Liver (tissue), 9 donors: ENCODE data around the gene SBK1. TPM values are rescaled to one million over a fixed set of nuclear protein-coding genes. Genes with fewer than 3 reads are reported as not detected.

Source experiments
- DNase-seq: peaks from one replicate; pipeline ENCODE4 v3.0.0-alpha.2; 2017; ENCODE audit warnings: low spot score
- H3K27ac ChIP-seq, 2 donors: one replicate each; pipeline ENCODE4 v1.7.0; 2013; ENCODE audit warnings: inconsistent platforms in 2 of 2, low read length in 2 of 2, control low read depth in 1 of 2, low read depth in 1 of 2, mild to moderate bottlenecking in 1 of 2
- H3K27me3 ChIP-seq, 4 donors: one replicate each; pipeline versions ENCODE4 v1.6.1 to v1.7.0; 2013; ENCODE audit warnings: low read length in 3 of 4, inconsistent platforms in 1 of 4, mild to moderate bottlenecking in 1 of 4, moderate library complexity in 1 of 4; ENCODE audit not compliant: control insufficient read depth in 4 of 4, insufficient read depth in 4 of 4
- H3K36me3 ChIP-seq, 4 donors: one replicate each; pipeline versions ENCODE4 v1.6.1 to v1.7.0; 2013; ENCODE audit warnings: low read length in 3 of 4, mild to moderate bottlenecking in 3 of 4, low read depth in 1 of 4, moderate library complexity in 1 of 4; ENCODE audit not compliant: control insufficient read depth in 4 of 4, insufficient read depth in 3 of 4
- H3K4me1 ChIP-seq, 4 donors: one replicate each; pipeline versions ENCODE4 v1.6.1 to v1.7.0; 2013; ENCODE audit warnings: low read length in 3 of 4, mild to moderate bottlenecking in 3 of 4, moderate library complexity in 1 of 4; ENCODE audit not compliant: control insufficient read depth in 4 of 4, insufficient read depth in 4 of 4
- H3K4me3 ChIP-seq, 3 donors: one replicate each; pipeline versions ENCODE4 v1.6.1 to v1.7.0; 2013; ENCODE audit warnings: low read length in 3 of 3, control low read depth in 1 of 3, low read depth in 1 of 3, mild to moderate bottlenecking in 1 of 3
- H3K9ac ChIP-seq, 2 donors: one replicate each; pipeline ENCODE4 v1.7.0; 2013; ENCODE audit warnings: low read length in 2 of 2, mild to moderate bottlenecking in 2 of 2, moderate library complexity in 2 of 2, control low read depth in 1 of 2, low read depth in 1 of 2
- H3K9me3 ChIP-seq, 4 donors: one replicate each; pipeline versions ENCODE4 v1.6.1 to v1.7.0; 2013; ENCODE audit warnings: low read length in 3 of 4; ENCODE audit not compliant: control insufficient read depth in 4 of 4
- ATF3 ChIP-seq: IDR thresholded peaks from 2 replicates; pipeline ENCODE4 v1.6.1; 2016; ENCODE audit warnings: antibody characterized with exemption
- EGR1 ChIP-seq, 2 donors: IDR thresholded peaks; 2 replicates each; pipeline ENCODE4 v1.6.1; 2016 to 2018; ENCODE audit warnings: antibody characterized with exemption in 2 of 2, low read depth in 2 of 2
- FOXA1 ChIP-seq: IDR thresholded peaks from 2 replicates; pipeline ENCODE4 v1.6.1; 2016; ENCODE audit warnings: antibody characterized with exemption
- FOXA2 ChIP-seq: IDR thresholded peaks from 2 replicates; pipeline ENCODE4 v1.6.1; 2016; ENCODE audit warnings: antibody characterized with exemption
- GABPA ChIP-seq, 2 donors: IDR thresholded peaks in 1 of 2; conservative IDR thresholded peaks in 1 of 2; 2 replicates each; pipeline ENCODE4 v1.6.1; 2016; ENCODE audit warnings: antibody characterized with exemption in 2 of 2, mild to moderate bottlenecking in 1 of 2, moderate library complexity in 1 of 2
- HNF4A ChIP-seq, 2 donors: conservative IDR thresholded peaks; 2 replicates each; pipeline ENCODE4 v1.6.1; 2016; ENCODE audit warnings: antibody characterized with exemption in 2 of 2, mild to moderate bottlenecking in 2 of 2
- HNF4G ChIP-seq: IDR thresholded peaks from 2 replicates; pipeline ENCODE4 v1.6.1; 2016; ENCODE audit warnings: antibody characterized with exemption
- JUND ChIP-seq, 2 donors: IDR thresholded peaks; 2 replicates each; pipeline ENCODE4 v1.6.1; 2016; ENCODE audit warnings: antibody characterized with exemption in 2 of 2
- MAX ChIP-seq: IDR thresholded peaks from 2 replicates; pipeline ENCODE4 v1.6.1; 2016; ENCODE audit warnings: antibody characterized with exemption
- NR2F2 ChIP-seq: IDR thresholded peaks from 2 replicates; pipeline ENCODE4 v1.6.1; 2016; ENCODE audit warnings: antibody characterized with exemption
- RAD21 ChIP-seq, 2 donors: IDR thresholded peaks; 2 replicates each; pipeline ENCODE4 v1.6.1; 2016; ENCODE audit warnings: antibody characterized with exemption in 2 of 2, mild to moderate bottlenecking in 2 of 2
- REST ChIP-seq: IDR thresholded peaks from 2 replicates; pipeline ENCODE4 v1.6.1; 2016; ENCODE audit warnings: antibody characterized with exemption, mild to moderate bottlenecking
- RXRA ChIP-seq, 2 donors: IDR thresholded peaks; 2 replicates each; pipeline ENCODE4 v1.6.1; 2017 to 2018; ENCODE audit warnings: antibody characterized with exemption in 2 of 2, mild to moderate bottlenecking in 1 of 2
- TAF1 ChIP-seq: conservative IDR thresholded peaks from 2 replicates; pipeline ENCODE4 v1.6.1; 2016; ENCODE audit warnings: antibody characterized with exemption, mild to moderate bottlenecking
- YY1 ChIP-seq: IDR thresholded peaks from 2 replicates; pipeline ENCODE4 v1.6.1; 2016; ENCODE audit warnings: antibody characterized with exemption, mild to moderate bottlenecking
- ZBTB33 ChIP-seq: IDR thresholded peaks from 2 replicates; pipeline ENCODE4 v1.6.1; 2016; ENCODE audit warnings: antibody characterized with exemption
- WGBS: extraction: QIAGEN DNeasy Blood & Tissue Kit; methylation state at CpG from one replicate; pipeline ENCODE4 v1.1.7; 2013; 5-methylcytosine and 5-hydroxymethylcytosine counted together
- polyA plus RNA-seq, 2 donors: library from polyadenylated mRNA; stranded (reverse) in 1 of 2; unstranded in 1 of 2; fragments of 200-250 nt in 1 of 2; fragments of >200 nt in 1 of 2; fragmentation: Nextera tagmentation in 1 of 2; extraction: Ambion mirVana in 1 of 2; gene quantifications; one replicate each; pipeline versions ENCODE4 v1.2.1 to v1.2.3, GENCODE V29; 2013 to 2015
- total RNA-seq, 2 donors: library from RNA; depleted of rRNA; stranded (reverse); fragments of >200 nt; gene quantifications; one replicate each; pipeline ENCODE4 v1.2.3, GENCODE V29; 2014
- donor health status: healthy.
- donor health status: healthy.
- donor health status: healthy.
- donor health status: healthy.
- donor health status: healthy.

The SBK1 gene
- total and polyA plus RNA-seq, 4 donors, result 0.05 to 0.08 (median 0.07) TPM; not detected in 1

- Histone ChIP-seq H3K4me3 (no peak overlapping the region), H3K36me3 (no peaks in the 10 kb centered on the region), H3K27me3 (no peaks in the 10 kb centered on the region), H3K4me1 (peaks cover 0 to 6% (median 0%) of the 10 kb centered on the region in 4 donors), H3K9ac (no peak overlapping the region), H3K9me3 (no peaks in the 10 kb centered on the region), H3K27ac (no peak overlapping the region)
- TF ChIP-seq FOXA2 (no peak), REST (no peak), HNF4A (conservative IDR thresholded peaks at IDR 0.05) (no peak), HNF4G (no peak), RAD21 (IDR thresholded peaks at IDR 0.05) (no peak), GABPA (IDR thresholded peaks at IDR 0.05 in 1 of 2, conservative IDR thresholded peaks at IDR 0.05 in 1 of 2) (no peak), EGR1 (IDR thresholded peaks at IDR 0.05; ENCODE audit: low read depth in 2 of 2) (no peak), ZBTB33 (no peak)
- WGBS, result 53% methylated on average over 4 of the region's 4 CpGs
- DNase-seq, result no peak
Measured at GRCh38 chr16:28261942-28262341, 30.4 kb upstream of the SBK1 start.

- WGBS, result 49% methylated on average over 7 of the region's 7 CpGs
- DNase-seq, result no peak
- no peaks in the 10 kb centered on the region for H3K27me3 ChIP-seq
- no peak for TF ChIP-seq ZBTB33
- TF ChIP-seq TAF1, result no peak
- no peak for TF ChIP-seq RAD21 (IDR thresholded peaks at IDR 0.05)
- H3K4me3 ChIP-seq, result no peak overlapping the region
- peaks cover 0 to 6% (median 0%) of the 10 kb centered on the region in 4 donors for H3K4me1 ChIP-seq
- H3K36me3 ChIP-seq, result no peaks in the 10 kb centered on the region
- H3K27ac ChIP-seq, result no peak overlapping the region
- H3K9ac ChIP-seq, result no peak overlapping the region
- no peaks in the 10 kb centered on the region for H3K9me3 ChIP-seq
Measured at GRCh38 chr16:28263305-28263704, 29.0 kb upstream of the SBK1 start.

GRCh38 chr16:28264656-28265055 lies 27.7 kb upstream of the SBK1 start:
- Histone ChIP-seq H3K27ac (no peak overlapping the region), H3K4me3 (no peak overlapping the region), H3K9me3 (no peaks in the 10 kb centered on the region), H3K36me3 (no peaks in the 10 kb centered on the region), H3K4me1 (no peaks in the 10 kb centered on the region), H3K27me3 (no peaks in the 10 kb centered on the region), H3K9ac (no peak overlapping the region)
- DNase-seq, result no peak
- 45% methylated on average over 14 of the region's 14 CpGs for WGBS
- no peak for TF ChIP-seq FOXA2
- TF ChIP-seq MAX, result no peak
- no peak for TF ChIP-seq HNF4A (conservative IDR thresholded peaks at IDR 0.05)
- TF ChIP-seq JUND (IDR thresholded peaks at IDR 0.05), result no peak
- no peak for TF ChIP-seq FOXA1
- no peak for TF ChIP-seq TAF1
- no peak for TF ChIP-seq EGR1 (IDR thresholded peaks at IDR 0.05; ENCODE audit: low read depth in 2 of 2)
- no peak for TF ChIP-seq ATF3
- no peak for TF ChIP-seq ZBTB33
- no peak for TF ChIP-seq YY1
- TF ChIP-seq NR2F2, result no peak
- no peak for TF ChIP-seq RAD21 (IDR thresholded peaks at IDR 0.05)
- TF ChIP-seq RXRA (IDR thresholded peaks at IDR 0.05), result no peak
- no peak for TF ChIP-seq HNF4G
